EL (cell line): Measurements from ENCODE around the gene SP3.

Experiments
- DNase-seq: peaks from one replicate; pipeline ENCODE4 v3.0.0-alpha.2; 2016

SP3 gene

GRCh38 chr2:173884025-173884802, 81.0 kb downstream of the SP3 start:
- peak; percentile 52 for DNase-seq

- no peak for DNase-seq
These were observed 83.3 kb downstream of the SP3 start for GRCh38 chr2:173881886-173882285.

GRCh38 chr2:173881461-173881860, 83.7 kb downstream of the SP3 start:
- DNase-seq: no peak

- no peak for DNase-seq
These were observed 84.6 kb downstream of the SP3 start for GRCh38 chr2:173880561-173880960.

GRCh38 chr2:173876833-173877413, 88.2 kb downstream of the SP3 start:
- DNase-seq: no peak

- DNase-seq: no peak
These were observed 90.3 kb downstream of the SP3 start for GRCh38 chr2:173874894-173875237.

- no peak for DNase-seq
These were observed 90.9 kb downstream of the SP3 start for GRCh38 chr2:173874003-173874893.

GRCh38 chr2:173872714-173873113, 92.5 kb downstream of the SP3 start:
- DNase-seq: no peak

- no peak for DNase-seq
These were observed 95.6 kb downstream of the SP3 start for GRCh38 chr2:173869244-173870229.

- no peak for DNase-seq
These were observed 96.8 kb downstream of the SP3 start for GRCh38 chr2:173868406-173868805.

- peak; percentile 11 for DNase-seq
These were observed 98.1 kb downstream of the SP3 start for GRCh38 chr2:173866874-173867618.

- DNase-seq: no peak
These were observed 99.0 kb downstream of the SP3 start for GRCh38 chr2:173865971-173866873.

GRCh38 chr2:173862612-173863217, 102.5 kb downstream of the SP3 start:
- no peak for DNase-seq

GRCh38 chr2:173860566-173860965, 104.6 kb downstream of the SP3 start:
- DNase-seq: no peak

GRCh38 chr2:173860082-173860481, 105.1 kb downstream of the SP3 start:
- no peak for DNase-seq

- no peak for DNase-seq
These were observed 106.9 kb downstream of the SP3 start for GRCh38 chr2:173858291-173858731.
